ENCODE results near the gene ARF5.

- TF ChIP-seq, protein P1, sequence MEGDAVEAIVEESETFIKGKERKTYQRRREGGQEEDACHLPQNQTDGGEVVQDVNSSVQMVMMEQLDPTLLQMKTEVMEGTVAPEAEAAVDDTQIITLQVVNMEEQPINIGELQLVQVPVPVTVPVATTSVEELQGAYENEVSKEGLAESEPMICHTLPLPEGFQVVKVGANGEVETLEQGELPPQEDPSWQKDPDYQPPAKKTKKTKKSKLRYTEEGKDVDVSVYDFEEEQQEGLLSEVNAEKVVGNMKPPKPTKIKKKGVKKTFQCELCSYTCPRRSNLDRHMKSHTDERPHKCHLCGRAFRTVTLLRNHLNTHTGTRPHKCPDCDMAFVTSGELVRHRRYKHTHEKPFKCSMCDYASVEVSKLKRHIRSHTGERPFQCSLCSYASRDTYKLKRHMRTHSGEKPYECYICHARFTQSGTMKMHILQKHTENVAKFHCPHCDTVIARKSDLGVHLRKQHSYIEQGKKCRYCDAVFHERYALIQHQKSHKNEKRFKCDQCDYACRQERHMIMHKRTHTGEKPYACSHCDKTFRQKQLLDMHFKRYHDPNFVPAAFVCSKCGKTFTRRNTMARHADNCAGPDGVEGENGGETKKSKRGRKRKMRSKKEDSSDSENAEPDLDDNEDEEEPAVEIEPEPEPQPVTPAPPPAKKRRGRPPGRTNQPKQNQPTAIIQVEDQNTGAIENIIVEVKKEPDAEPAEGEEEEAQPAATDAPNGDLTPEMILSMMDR (IDR thresholded peaks at IDR 0.05; ENCODE audit: borderline replicate concordance, extremely low read depth, low read length, poor library complexity, severe bottlenecking) = no peak
- TF ChIP-seq EZH2 (IDR thresholded peaks at IDR 0.05; ENCODE audit: borderline replicate concordance, low read depth, low read length, severe bottlenecking) = no peak
These were observed 1.7 kb downstream of the ARF5 start for GRCh38 chr7:127589896-127590295.

Measured in DND-41 (cell line).